Middle frontal gyrus (tissue), 1 donor: ENCODE results near the gene SH2D3C.
A peak's percentile ranks its signal among the peaks of the same experiment; 100 is the strongest.
"Not testable (repeated sequence)": the region's sequence is repeated elsewhere in the genome, so short reads cannot be mapped to it uniquely, and the experiment has no call there.

Source experiments
- DNase-seq: peaks from one replicate; pipeline ENCODE4 v3.0.0-alpha.2; 2015; ENCODE audit warnings: low spot score; ENCODE audit errors: extremely low spot score

Gene SH2D3C

DNA sequence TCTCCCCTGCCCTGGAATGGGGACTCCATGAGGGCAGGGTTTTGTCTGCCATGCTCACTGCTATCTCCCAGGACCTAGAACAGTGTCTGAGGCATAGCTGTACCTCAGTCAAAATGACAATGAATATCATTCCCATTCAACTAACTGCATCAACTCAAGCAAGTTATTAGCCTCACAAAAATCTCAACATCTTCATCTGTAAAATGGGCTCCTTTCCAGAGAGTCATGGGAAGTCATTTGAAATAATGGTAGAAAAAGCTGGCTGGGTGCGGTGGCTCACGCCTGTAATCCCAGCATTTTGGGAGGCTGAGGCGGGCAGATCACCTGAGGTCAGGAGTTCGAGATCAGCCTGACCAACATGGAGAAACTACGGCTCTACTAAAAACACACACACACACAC is 9.4 kb downstream of the SH2D3C start:
- DNase-seq = no peak

DNA sequence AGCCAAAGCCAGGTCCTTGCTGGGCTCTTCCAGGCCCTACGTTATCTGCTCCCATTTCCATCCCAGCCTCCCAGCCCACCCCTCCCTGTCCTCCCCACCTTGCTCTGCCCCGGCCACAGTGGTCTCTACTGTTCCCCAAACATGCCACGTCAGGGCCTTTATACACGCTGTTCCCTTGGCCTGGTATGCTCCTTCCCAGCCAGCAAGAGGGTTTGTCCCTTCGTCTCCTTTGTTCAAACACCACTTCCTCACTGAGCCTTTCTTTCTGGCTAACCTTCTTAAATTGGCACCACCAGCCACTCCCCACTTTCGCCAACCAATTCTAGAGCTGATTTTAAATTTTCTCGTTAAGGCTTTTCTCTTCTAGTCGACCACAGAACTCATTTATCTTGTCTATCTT is 9.8 kb downstream of the SH2D3C start:
- DNase-seq = no peak

DNA sequence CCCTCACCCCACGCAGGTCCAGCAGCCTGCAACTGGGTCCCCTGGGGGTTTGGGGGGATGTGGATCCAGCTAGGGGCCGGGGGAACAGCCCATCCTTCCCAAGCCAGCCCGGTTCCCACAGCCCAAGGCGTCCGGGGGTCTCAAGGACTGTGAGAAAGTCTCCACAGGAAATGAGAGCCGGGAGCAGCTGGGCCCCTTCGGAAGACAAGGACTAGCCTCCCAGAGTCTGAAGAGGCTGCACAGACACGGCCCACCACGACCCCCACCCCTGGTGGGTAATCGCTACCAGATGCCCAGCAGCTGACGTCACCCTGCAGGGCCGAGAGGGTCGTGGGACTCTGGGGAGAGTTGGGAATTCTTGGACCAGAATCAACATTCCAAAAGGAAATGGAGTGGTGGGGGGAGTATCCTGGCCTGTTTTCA is 10.5 kb downstream of the SH2D3C start:
- DNase-seq = no peak

DNA sequence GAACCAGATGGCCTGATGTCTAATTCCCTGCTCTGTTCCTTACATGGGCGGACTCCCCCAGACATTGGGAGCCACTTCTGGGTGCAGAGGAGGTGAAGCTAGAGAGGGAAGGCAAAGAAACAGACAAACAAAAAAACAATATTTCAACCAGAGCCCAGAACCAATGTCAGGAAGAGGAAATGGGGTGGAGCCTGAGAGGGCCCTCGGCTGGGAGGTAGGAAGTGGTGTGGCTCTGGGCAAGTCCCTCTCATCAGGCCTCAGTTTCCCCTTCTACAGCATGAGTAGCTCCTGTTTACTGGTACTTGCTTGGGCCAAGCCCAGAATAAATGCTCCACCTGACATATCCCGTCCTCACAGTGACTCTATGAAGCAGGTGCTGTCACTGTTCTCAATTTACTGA is 11.1 kb downstream of the SH2D3C start:
- DNase-seq = no peak

DNA sequence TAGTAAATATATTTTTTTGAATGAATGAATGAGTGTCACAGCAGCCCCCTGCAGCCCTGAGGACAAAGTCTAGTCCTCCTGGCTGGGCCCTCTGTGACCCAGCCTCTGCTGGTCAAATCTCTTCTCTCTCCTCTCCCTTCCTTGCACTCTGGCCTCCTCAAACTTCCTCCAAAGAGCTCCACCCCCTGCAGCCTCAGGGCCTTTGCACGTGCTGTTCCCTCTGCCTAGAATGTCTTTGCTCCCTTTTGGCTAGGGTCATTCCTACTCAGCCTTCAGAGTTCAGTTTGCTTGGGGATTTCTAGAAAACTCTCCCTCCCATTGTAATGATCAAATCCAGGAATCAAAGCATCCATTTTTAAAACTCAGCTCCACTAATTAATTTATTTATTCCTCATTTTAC is 13.0 kb downstream of the SH2D3C start:
- no peak for DNase-seq

GRCh38 chr9:127763918-127764384 is 14.5 kb downstream of the SH2D3C start:
- DNase-seq = no peak

DNA sequence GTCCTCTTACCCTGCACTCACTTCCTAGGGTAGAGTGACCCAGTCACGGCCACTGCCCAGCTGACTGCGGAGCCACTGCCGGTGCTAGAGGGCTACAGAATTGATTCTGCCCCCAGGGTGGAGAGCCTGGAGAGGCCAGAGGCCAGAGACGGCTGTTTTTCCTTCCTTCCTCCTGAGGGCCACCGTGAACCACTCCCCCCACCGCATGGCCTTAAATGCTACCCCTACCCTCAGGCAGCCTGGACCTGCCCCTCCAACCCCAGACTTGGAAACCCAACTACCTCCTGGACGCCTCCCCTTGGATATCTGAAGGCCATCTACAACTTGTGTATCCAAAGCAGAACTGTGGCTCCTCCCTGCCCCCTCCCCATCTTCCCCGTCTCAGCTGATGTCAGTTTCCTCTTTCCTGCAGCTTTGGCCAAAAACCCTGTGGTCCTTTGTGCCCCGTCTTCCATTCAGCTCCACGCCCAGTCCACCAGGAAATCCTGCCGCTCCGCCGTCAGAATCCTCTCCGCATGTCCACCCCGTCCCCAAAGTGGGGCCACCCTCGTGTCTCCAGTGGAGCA is 16.3 kb downstream of the SH2D3C start:
- no peak for DNase-seq

DNA sequence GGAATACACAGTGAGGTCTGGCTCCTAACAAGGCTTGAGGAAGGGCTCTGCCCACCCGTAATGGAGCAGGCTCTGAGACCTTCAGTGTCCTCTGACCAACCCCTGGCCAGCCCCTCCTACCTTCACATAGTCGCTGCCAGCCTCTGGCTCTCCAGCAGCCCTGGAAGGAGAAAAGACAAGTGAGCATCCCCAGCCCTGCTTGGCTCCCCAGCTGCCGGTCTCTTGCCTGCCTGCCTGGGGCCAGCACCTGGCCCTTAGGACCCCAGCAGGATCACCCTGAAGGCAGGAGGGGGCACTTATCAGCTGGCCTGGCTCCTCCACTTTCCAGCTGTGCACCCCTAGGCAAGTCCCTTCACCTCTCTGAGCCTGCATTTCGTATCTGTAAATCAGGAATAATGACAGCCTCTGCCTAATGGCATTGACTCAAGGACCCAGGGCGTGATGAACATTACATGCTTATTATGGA is 16.9 kb downstream of the SH2D3C start:
- no peak for DNase-seq

- no peak for DNase-seq
These were observed 17.4 kb downstream of the SH2D3C start for GRCh38 chr9:127761061-127761460.

DNA sequence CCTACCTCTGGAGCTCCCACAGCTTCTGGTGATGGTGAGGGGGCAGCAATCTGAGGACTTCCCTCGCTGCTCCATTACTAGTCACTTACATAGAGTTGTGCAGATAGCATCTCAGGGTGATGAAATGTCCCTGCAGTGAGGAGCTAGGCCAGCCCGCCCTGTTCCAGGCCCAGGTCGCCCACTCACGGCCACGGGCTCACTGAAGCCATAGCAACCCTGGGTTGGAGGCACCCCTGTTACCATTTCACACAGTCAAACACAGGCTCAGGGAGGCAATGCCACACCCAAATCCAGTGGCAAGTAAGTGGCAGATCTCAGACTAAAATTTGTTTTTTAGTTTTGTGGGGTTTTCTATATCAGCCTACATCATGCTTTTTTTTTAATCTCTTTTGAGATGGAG is 19.6 kb downstream of the SH2D3C start:
- no peak for DNase-seq

DNA sequence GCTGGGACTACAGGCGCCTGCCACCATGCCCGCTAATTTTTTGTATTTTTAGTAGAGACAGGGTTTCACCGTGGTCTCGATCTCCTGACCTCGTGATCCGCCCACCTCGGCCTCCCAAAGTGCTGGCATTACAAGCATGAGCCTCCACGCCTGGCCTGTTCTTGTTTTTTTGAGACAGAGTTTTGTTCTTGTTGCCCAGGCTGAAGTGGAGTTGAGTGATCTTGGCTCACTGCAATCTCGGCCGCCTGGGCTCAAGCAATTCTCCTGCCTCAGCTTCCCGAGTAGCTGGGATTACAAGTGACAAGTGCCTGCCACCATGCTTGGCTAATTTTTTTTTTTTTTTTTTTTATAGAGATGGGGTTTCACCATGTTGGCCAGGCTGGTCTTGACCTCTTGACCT is 21.7 kb downstream of the SH2D3C start:
- not testable (repeated sequence) for DNase-seq

- DNase-seq = no peak
These were observed 22.2 kb downstream of the SH2D3C start for GRCh38 chr9:127756233-127756632.

GRCh38 chr9:127755061-127756060 is 23.1 kb downstream of the SH2D3C start:
- no peak for DNase-seq

GRCh38 chr9:127754099-127755060 is 24.1 kb downstream of the SH2D3C start:
- peak; percentile 38 for DNase-seq

- DNase-seq = no peak
These were observed 24.8 kb downstream of the SH2D3C start for GRCh38 chr9:127753622-127754021.

- DNase-seq = no peak
These were observed 25.3 kb downstream of the SH2D3C start for GRCh38 chr9:127753148-127753547.

DNA sequence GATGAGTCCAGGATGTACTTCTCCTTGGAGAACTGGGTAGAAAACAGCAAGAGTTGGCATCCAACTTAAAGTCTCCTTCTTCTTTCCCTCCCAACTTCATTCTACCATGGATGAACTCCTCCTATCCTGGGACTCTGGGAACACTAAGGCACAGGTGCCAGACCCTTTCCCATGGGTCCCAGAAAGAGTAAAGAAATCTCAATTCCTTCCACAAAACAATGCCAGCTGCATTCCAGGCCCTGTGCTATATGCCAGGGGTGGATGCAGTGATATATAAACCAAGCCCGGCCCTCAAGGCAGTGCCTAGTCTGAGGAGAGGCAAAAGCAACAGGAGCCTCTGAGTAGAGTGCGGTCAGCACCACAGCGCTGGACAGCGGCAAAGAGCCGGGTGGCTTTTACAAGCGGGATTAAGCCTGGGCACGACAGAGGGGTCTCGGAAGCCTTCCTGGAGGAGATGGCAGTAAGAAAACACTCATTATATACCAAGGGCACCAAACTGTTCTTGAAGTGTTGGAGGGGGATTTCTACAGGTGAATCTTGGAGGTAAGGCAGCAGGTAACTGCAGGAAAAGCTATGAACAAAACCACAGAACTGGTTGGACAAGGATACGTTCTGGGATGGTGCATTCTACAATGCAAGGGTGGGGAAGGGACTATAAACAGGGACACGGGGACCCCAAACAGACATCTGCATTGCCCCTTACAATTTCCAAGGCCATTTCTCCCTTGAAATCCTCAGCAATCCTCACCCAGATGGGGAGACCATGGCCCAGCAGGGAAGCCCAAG is 27.0 kb downstream of the SH2D3C start:
- no peak for DNase-seq

GRCh38 chr9:127749090-127749787 is 29.2 kb downstream of the SH2D3C start:
- DNase-seq = no peak

GRCh38 chr9:127746959-127747569 is 31.4 kb downstream of the SH2D3C start:
- no peak for DNase-seq
